CD4-positive, alpha-beta T cell treated with Interleukin-10 for 1 hour (primary cell): ENCODE data around the gene GDPGP1.
"Not testable (repeated sequence)": the region's sequence is repeated elsewhere in the genome, so short reads cannot be mapped to it uniquely, and the experiment has no call there.

ENCODE experiments used
- DNase-seq: peaks from one replicate; pipeline ENCODE4 v3.0.0-alpha.2; 2020

Gene GDPGP1

GRCh38 chr15:90234096-90234988 is at the start of gene GDPGP1:
TSS of gene GDPGP1 (plus strand) at chr15:90234209. CDS start at chr15:90240909, 6,700 bp downstream.
- no peak for DNase-seq

- DNase-seq = peak; percentile 69
These were observed 49.0 kb upstream of the GDPGP1 start for GRCh38 chr15:90184786-90185704.

DNA sequence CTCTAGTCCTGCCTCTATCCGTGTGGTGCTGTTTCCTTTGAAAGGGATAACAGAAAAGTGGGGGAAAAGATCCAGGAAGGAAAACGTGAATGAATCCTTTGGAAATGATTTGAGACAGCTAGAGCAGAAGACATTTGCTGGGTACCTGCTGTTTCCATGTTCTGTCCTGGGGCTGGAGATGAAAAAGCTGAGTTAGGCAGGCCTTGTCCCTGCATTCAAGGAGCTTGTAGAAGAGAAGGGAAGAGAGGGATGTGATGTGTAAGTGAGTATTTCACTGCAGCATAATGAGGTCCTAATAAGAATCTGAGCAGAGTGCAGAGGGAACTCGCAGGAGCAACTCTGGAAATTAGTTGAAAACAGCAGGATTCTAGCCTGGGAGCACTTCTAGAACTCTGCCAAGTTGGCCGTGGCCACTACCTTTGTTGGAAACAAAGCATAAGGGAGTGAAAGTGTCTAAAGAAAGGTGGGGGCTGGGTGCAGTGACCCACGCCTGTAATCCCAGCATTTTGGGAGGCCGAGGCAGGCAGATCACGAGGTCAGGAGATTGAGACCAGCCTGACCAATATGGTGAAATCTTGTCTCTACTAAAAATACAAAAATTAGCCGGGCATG is 46.6 kb upstream of the GDPGP1 start:
- DNase-seq = no peak

DNA sequence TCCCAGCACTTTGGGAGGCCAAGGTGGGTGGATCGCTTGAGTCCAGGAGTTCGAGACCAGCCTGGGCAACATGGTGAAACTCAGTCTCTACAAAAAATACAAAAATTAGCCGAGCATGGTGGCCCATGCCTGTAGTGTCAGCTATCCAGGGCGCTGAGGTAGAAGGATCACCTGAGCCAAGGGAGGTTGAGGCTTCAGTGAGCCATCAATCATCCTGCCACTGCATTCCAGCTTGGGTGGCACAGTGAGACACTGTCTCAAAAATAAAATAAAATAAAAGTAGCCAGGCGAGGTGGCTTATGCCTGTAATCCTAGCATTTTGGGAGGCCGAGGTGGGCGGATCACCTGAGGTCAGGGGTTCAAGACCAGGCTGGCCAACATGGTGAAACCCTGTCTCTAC is 45.9 kb upstream of the GDPGP1 start:
- not testable (repeated sequence) for DNase-seq

DNA sequence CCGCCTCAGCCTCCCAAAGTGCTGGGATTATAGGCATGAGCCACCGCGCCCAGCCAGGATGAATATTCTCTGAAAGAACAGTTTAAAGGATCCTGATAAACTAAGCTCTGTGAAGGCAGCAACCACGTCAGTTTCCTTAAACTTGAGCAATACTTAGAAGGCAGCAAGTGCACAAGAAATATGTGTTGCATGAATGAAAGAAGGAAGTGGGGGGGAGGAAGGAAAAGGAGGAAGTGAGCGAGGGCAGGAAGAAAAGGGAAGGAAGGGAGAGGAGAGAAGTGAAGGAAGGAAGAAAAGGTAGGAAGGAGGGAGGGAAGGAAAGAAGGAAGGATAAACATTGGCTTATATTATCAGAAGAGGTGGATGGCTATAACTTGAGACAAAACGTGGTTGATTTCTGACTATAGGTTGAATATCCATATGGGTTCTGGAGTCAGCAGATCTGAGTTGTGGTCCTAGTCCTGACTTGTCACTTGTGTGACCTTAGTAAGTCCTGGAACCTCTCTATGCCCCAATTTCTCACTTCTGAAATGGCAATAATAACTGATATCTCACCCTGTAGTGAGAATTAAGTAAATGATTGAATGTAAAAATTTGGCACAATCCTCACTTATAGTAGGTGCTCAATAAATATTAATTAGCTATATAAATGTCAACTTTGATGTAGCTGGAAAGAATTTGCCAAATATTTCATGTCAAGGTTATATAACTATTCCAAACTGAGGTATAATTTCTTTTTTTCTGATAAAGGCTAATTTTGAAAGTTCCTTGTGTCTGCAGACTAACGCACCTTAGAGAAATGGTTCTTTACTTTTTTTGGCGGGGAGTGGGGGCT is 44.9 kb upstream of the GDPGP1 start:
- DNase-seq = no peak

DNA sequence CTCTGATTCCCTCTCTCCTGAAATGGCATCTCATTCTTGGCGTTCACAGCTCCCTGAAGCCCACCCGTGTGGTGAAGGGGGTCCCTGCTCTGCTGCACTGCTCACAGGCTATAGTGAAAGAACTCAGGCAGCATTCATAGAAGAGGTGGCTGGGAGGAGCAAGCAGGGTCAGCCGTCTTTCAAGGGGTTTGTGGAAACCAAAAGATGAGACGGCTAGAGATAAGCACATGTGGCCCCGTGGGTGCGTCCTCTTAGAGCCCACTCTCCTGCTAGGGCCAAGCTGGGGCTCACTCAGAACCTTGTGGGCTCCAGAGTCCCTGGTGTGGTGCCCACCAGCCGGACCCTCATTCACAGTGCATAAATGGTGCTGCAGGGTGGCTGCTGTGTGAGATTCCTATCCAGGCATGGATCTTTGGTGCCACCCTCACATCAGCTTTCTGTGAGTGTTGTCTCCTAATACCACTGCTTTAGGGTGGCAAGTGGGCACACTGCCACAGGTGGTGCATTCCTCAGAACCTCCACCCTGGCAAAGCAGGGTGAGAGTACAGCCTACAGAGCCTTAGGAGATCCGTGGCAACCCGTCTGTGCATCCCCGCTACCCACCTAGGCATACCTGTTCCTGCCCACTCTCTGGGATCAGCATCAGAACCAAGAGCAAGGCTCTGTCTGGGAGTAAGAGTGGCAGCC is 44.1 kb upstream of the GDPGP1 start:
- no peak for DNase-seq

- DNase-seq = no peak
These were observed 43.2 kb upstream of the GDPGP1 start for GRCh38 chr15:90190606-90191343.

DNA sequence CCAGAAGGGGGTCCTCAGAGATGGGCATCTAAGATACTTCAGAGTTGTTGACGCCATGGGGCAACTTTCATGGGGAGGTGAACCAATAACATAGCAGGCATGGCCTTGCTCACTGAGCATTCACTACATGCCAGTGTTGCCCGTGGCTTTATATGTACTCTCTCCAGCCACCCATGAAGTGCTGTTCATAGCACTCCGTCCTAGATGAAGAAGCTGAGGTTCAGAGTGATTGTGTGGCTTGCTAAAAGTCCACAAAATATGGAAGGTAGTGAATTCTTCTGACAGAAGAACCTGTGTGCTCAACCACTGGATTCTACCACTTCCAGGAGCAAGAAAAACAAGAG is 42.7 kb upstream of the GDPGP1 start:
- DNase-seq = no peak

- DNase-seq = peak; percentile 42
These were observed 42.1 kb upstream of the GDPGP1 start for GRCh38 chr15:90191794-90192509.

DNA sequence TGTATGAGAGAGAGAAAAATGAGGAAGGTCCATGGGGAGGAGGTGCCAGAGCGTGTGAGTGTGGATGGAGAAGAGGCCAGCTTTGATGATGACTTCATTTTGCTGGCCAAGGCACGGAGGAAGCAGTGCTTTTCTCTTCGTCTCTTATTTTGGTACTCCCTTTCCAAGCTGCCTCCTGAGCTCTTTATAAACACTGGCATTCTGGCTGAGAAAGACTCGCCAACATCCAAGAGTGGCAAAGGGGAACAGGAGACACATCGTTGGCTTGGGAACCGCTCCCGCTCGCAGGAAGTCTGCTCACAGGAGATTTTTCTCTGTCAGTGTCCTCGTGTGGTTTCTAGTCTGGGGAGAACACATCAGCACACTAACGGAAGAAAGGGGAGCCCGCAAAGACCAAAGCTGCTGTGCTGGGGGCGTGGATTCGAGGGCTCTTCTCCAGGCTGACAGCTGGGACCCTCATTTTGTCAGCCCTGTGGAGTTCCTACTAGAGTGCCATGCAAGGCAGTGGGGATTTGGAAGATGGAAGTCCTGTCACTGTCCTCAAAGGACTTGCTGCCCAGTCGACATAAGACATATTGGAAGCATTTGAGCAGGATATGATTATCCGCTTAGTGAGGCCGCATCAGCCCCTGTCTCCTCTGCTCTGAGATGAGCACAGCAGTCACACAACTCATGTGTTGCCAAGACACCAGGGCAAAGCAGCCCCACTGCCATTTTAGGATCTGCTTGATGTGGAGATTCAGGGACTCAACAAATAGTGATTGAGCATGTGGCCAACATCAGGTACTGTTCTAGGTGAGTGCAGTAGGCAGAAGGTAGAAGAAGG is 40.8 kb upstream of the GDPGP1 start:
- DNase-seq = no peak

- no peak for DNase-seq
These were observed 39.4 kb upstream of the GDPGP1 start for GRCh38 chr15:90194655-90195054.

DNA sequence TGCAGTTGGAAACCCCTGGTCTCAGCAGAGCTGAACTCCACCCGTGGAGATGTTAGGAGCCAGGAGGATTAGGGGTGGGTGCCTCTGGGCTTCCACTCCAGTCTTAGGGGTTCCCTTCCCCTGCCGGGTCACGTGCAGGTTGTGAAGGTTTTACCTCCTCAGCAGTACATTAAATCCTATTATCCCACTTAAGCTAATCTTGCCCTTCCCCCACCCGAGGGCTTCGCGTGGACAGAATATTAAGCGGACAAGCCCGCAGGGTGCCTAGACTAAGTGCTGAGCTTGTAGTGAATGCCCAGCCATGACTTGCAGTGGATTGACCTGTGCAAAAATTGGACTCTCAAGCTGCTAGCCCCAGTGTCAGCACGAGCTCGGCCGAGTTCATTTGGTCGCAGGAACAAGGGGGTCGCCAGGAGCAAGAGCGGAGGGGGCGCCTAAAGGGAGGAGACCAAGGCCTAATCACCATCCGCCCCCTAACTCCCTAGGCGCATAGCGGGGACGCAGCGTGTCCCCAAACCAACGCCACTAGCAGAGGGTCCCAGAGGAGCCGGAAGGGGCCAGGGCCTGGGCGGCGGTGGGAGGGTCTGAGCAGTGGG is 33.4 kb upstream of the GDPGP1 start:
- DNase-seq = no peak

- DNase-seq = peak; percentile 70
These were observed 32.7 kb upstream of the GDPGP1 start, which contains the start of gene SEMA4B for GRCh38 chr15:90201130-90201943. TSS of gene SEMA4B (plus strand) at chr15:90201330. CDS start at chr15:90201579, 249 bp downstream.

GRCh38 chr15:90201944-90202375 is 32.0 kb upstream of the GDPGP1 start:
- DNase-seq = no peak

- no peak for DNase-seq
These were observed 31.1 kb upstream of the GDPGP1 start for GRCh38 chr15:90202929-90203328.

DNA sequence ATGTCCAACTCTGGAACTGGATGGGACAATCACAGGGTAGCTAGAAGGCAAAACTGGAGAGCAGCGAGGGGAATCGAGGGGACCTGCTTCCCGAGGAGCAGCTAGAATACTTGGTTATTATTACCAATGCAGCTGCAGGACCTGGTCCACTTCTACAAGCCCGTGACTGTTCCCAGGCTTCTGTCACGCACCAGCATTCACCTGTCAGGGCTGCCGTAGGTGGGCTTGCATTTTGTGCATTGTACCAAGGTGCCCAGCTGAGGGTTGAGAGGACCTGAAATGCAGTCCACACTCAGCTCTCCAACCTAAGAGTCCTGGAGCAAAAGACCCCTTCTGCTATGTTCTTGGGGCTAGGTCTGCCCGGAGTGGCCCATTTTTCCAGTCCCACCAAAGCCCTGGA is 30.5 kb upstream of the GDPGP1 start:
- no peak for DNase-seq

DNA sequence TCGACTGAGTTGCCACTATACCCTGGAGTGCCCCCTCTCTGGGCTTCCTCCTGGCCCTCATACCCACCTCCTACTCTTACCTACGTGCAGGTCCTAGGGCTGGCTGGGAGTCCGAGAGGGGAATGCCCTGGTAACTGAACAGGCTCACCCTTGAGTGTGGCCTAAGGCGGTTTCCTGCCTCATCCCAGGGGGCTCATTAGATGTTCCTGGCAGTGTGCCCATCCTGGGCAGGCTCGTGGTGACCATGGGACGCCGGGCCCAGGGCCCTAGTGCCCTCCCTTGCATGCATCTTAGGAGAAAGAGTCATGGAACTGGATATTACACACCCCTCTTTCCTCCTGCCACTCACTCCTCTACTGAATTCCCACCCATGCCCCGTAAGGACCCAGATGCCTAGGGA is 30.1 kb upstream of the GDPGP1 start:
- DNase-seq = no peak
